Skeletal muscle satellite cell (primary cell): ENCODE measurements around the gene CCDC85C.

Experiments used
- H3K27me3 ChIP-seq: 2 replicates; pipeline ENCODE4 v1.7.0; 2013; ENCODE audit warnings: low read length; ENCODE audit not compliant: control insufficient read depth, insufficient read depth
- H3K36me3 ChIP-seq: 2 replicates; pipeline ENCODE4 v1.7.0; 2013; ENCODE audit warnings: mild to moderate bottlenecking, control low read depth, low read length; ENCODE audit not compliant: insufficient read depth
- H3K4me1 ChIP-seq: 2 replicates; pipeline ENCODE4 v1.7.0; 2013; ENCODE audit warnings: low read length; ENCODE audit not compliant: control insufficient read depth, insufficient read depth
- H3K4me2 ChIP-seq: 2 replicates; pipeline ENCODE4 v1.7.0; 2013; ENCODE audit warnings: mild to moderate bottlenecking, low read length
- H3K4me3 ChIP-seq: 2 replicates; pipeline ENCODE4 v1.7.0; 2013; ENCODE audit warnings: low read length
- H3K9ac ChIP-seq: 2 replicates; pipeline ENCODE4 v1.7.0; 2013; ENCODE audit warnings: mild to moderate bottlenecking, low read depth, low read length, moderate library complexity
- H3K9me3 ChIP-seq: replicated peaks from 2 replicates; pipeline ENCODE4 v1.7.0; 2013; ENCODE audit warnings: mild to moderate bottlenecking, control low read depth, low read length

Gene CCDC85C

DNA sequence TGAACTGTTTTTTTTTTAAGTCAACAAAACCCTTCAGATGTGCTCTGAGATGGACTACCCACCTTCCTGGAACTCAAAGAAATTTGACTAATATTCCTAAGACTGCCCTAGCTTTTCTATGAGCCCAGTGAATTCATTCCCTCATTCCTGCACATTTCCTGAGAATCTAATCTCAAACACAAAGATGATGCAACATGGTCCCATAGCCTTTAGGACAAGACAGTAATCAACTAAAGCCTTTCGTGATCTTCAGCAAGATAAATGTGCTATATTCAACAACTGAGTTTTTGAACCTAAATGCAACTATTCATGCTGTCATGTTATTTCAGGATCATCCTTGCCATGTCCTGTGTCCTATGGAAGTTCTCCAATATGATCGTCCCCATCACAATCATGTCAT lies 128.3 kb downstream of the CCDC85C start:
- Histone ChIP-seq H3K4me3 (no peak overlapping the region), H3K4me2 (no peak overlapping the region), H3K36me3 (no peaks in the 10 kb centered on the region), H3K9ac (no peak overlapping the region), H3K9me3 (no peaks in the 10 kb centered on the region), H3K27me3 (no peaks in the 10 kb centered on the region), H3K4me1 (peaks cover 10% of the 10 kb centered on the region)

DNA sequence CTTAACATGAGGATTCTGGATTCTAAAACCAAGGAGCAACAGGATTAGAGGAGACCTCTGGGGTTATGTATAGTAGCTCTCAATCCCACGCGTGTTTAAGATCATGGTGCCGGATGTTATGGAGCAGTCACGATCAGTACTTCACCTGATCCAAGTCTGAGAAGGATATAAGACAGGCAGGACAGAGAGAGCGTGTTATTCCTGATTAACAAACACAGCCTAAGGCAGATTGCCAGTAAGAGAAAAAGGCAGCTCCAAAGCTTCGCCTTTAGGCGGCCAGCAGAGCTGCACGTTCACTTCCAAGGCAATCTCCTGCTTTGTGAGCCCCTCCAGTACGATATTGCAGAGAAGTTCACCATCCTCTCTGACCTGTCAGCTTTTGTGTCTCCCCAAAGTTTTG lies 128.8 kb downstream of the CCDC85C start:
- no peaks in the 10 kb centered on the region for H3K36me3 ChIP-seq
- no peak overlapping the region for H3K9ac ChIP-seq
- H3K27me3 ChIP-seq: no peaks in the 10 kb centered on the region
- H3K4me3 ChIP-seq: no peak overlapping the region
- H3K4me2 ChIP-seq: no peak overlapping the region
- H3K4me1 ChIP-seq: peaks cover 10% of the 10 kb centered on the region
- no peaks in the 10 kb centered on the region for H3K9me3 ChIP-seq

DNA sequence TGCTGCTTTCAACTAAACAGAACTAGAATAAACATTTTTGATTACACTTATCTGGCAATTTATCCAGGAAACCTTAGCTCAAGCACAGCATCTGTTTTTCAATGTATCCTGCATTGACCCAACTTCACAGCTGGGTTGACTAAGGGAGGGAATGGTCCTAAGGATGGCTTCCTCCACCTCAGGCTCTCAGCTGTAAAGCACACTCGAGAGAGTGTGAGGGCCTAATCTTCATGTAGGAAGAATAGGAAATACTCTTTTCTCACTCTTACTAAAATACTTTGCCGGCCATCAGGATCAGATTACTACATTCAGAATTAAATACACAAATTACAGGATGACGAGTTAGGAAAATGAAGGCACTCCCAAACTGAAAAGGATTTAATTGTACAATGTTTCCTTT lies 130.5 kb downstream of the CCDC85C start:
- Histone ChIP-seq H3K9me3 (no peaks in the 10 kb centered on the region), H3K4me1 (no peaks in the 10 kb centered on the region), H3K27me3 (no peaks in the 10 kb centered on the region), H3K36me3 (no peaks in the 10 kb centered on the region), H3K4me3 (no peak overlapping the region), H3K4me2 (no peak overlapping the region), H3K9ac (no peak overlapping the region)

GRCh38 chr14:99472937-99473336 lies 131.1 kb downstream of the CCDC85C start:
- Histone ChIP-seq H3K9me3 (no peaks in the 10 kb centered on the region), H3K27me3 (no peaks in the 10 kb centered on the region), H3K4me2 (no peak overlapping the region), H3K36me3 (no peaks in the 10 kb centered on the region), H3K4me1 (no peaks in the 10 kb centered on the region), H3K9ac (no peak overlapping the region), H3K4me3 (no peak overlapping the region)

GRCh38 chr14:99471731-99472130 lies 132.3 kb downstream of the CCDC85C start:
- no peaks in the 10 kb centered on the region for H3K4me1 ChIP-seq
- no peak overlapping the region for H3K4me2 ChIP-seq
- H3K4me3 ChIP-seq: no peak overlapping the region
- no peaks in the 10 kb centered on the region for H3K27me3 ChIP-seq
- H3K9me3 ChIP-seq: no peaks in the 10 kb centered on the region
- H3K9ac ChIP-seq: no peak overlapping the region
- H3K36me3 ChIP-seq: no peaks in the 10 kb centered on the region

DNA sequence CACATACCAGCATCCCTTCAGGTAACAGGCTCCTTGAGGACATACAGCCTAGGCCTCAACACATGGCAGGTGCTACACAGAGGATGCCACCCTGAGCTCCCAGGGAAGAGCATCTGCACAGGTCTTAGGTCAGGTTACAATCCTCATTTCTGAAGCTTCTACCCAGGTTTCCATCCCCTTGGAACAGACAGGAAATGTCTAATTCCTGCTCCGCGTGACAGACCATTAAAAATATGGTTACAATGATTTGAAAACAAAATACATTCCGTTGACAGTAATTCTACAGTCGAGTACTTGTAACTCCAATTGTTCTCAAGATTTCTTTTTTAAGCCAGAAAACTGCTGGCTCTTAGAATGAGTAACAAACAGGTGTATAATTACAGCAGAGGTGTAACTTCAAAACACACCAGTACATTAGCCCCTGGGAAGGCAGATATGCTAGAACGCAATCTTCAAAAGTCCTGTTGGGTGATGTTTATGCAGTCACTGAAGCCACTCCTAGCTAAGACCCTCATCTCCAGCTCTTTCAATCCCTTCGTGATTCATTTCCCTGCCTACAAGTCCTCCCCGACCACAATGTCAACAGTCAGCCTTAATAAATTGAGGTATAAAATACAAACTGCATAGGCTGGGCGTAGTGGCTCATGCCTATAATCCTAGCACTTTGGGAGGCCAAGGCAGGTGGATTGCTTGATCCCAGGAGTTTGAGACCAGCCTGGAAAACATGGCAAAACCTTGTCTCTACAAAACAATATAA lies 135.0 kb downstream of the CCDC85C start:
- Histone ChIP-seq H3K4me3 (no peak overlapping the region), H3K9ac (no peak overlapping the region), H3K4me1 (no peaks in the 10 kb centered on the region), H3K27me3 (no peaks in the 10 kb centered on the region), H3K36me3 (peaks cover 6% of the 10 kb centered on the region), H3K4me2 (no peak overlapping the region), H3K9me3 (no peaks in the 10 kb centered on the region)

GRCh38 chr14:99468081-99468480 lies 135.9 kb downstream of the CCDC85C start:
- no peak overlapping the region for H3K4me3 ChIP-seq
- H3K27me3 ChIP-seq: no peaks in the 10 kb centered on the region
- peaks cover 11% of the 10 kb centered on the region for H3K36me3 ChIP-seq
- H3K9ac ChIP-seq: no peak overlapping the region
- no peaks in the 10 kb centered on the region for H3K4me1 ChIP-seq
- no peak overlapping the region for H3K4me2 ChIP-seq
- H3K9me3 ChIP-seq: no peaks in the 10 kb centered on the region

GRCh38 chr14:99467336-99468078 lies 136.5 kb downstream of the CCDC85C start:
- no peaks in the 10 kb centered on the region for H3K9me3 ChIP-seq
- no peak overlapping the region for H3K4me3 ChIP-seq
- peaks cover 14% of the 10 kb centered on the region for H3K36me3 ChIP-seq
- H3K9ac ChIP-seq: no peak overlapping the region
- H3K27me3 ChIP-seq: no peaks in the 10 kb centered on the region
- H3K4me1 ChIP-seq: no peaks in the 10 kb centered on the region
- no peak overlapping the region for H3K4me2 ChIP-seq

- Histone ChIP-seq H3K9ac (no peak overlapping the region), H3K4me2 (no peak overlapping the region), H3K36me3 (peaks cover 14% of the 10 kb centered on the region), H3K4me3 (no peak overlapping the region), H3K27me3 (no peaks in the 10 kb centered on the region), H3K4me1 (no peaks in the 10 kb centered on the region), H3K9me3 (no peaks in the 10 kb centered on the region)
Measured at GRCh38 chr14:99466758-99467157, 137.2 kb downstream of the CCDC85C start.

GRCh38 chr14:99465288-99465687 lies 138.7 kb downstream of the CCDC85C start:
- H3K4me3 ChIP-seq: no peak overlapping the region
- peaks cover 23% of the 10 kb centered on the region for H3K36me3 ChIP-seq
- no peaks in the 10 kb centered on the region for H3K4me1 ChIP-seq
- H3K27me3 ChIP-seq: no peaks in the 10 kb centered on the region
- H3K4me2 ChIP-seq: no peak overlapping the region
- no peaks in the 10 kb centered on the region for H3K9me3 ChIP-seq
- H3K9ac ChIP-seq: no peak overlapping the region

DNA sequence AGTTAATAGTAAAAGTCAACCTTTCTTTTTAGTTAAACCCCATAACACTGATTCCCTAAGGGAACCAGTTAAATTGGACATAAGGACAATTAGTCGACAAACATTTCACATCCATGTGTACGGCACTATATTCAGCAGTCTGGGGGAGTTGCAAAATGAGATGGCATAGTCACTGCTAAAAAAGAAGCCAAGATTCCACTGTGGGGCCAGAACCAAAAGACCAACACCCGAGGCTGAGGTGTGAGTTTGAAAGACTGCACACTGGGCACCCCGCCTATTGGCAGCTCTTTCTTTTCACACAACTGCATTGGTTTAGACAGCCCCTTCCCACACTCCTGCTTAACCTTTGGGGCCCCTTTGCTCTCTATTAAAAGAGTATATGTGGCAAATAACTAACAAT lies 140.0 kb downstream of the CCDC85C start:
- H3K9me3 ChIP-seq: no peaks in the 10 kb centered on the region
- no peaks in the 10 kb centered on the region for H3K4me1 ChIP-seq
- H3K4me3 ChIP-seq: no peak overlapping the region
- no peak overlapping the region for H3K9ac ChIP-seq
- H3K4me2 ChIP-seq: no peak overlapping the region
- H3K27me3 ChIP-seq: no peaks in the 10 kb centered on the region
- H3K36me3 ChIP-seq: peaks cover 26% of the 10 kb centered on the region

DNA sequence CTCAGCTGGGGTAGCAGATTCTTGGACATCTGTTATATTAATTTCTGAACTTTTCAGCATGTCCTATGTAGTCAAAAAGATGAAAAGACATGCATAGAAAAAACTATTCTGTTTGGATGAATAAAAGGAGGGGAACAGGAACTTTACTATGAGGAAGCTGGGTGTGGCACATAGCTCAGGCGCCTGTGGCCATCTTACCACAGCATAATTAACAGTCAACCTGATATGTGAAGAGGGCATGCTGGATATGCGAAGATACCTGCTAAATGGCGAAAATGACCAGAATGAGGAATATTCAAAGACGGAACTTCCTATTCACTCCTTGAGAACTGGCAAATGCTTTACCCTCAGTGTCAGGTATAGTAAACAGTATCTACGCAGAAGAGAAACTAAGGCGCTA lies 141.8 kb downstream of the CCDC85C start:
- H3K27me3 ChIP-seq: no peaks in the 10 kb centered on the region
- no peaks in the 10 kb centered on the region for H3K4me1 ChIP-seq
- peaks cover 33% of the 10 kb centered on the region for H3K36me3 ChIP-seq
- H3K4me3 ChIP-seq: no peak overlapping the region
- H3K9me3 ChIP-seq: no peaks in the 10 kb centered on the region
- H3K4me2 ChIP-seq: no peak overlapping the region
- no peak overlapping the region for H3K9ac ChIP-seq
